Thyroid gland (tissue), 4 donors: ENCODE data around the gene LMBRD1.
A peak's percentile ranks its signal among the peaks of the same experiment; 100 is the strongest.

Experiments used
- POLR2A ChIP-seq, 2 donors: fragments of 450-650 bp; IDR thresholded peaks; one replicate each; pipeline ENCODE4 v1.6.1; 2017; ENCODE audit warnings: antibody characterized with exemption in 2 of 2, mild to moderate bottlenecking in 2 of 2, moderate library complexity in 1 of 2
- TF ChIP-seq, protein P1 (sequence below), 6 experiments: fragments of 200-600 bp in 3 of 6; fragments of 450-650 bp in 3 of 6; sonication (generic) in 3 of 6; IDR thresholded peaks; one replicate each; pipeline ENCODE4 v1.5.1; 2016 to 2019; ENCODE audit warnings: antibody characterized with exemption in 6 of 6, mild to moderate bottlenecking in 2 of 6, inconsistent platforms in 1 of 6, moderate library complexity in 1 of 6

DNA sequence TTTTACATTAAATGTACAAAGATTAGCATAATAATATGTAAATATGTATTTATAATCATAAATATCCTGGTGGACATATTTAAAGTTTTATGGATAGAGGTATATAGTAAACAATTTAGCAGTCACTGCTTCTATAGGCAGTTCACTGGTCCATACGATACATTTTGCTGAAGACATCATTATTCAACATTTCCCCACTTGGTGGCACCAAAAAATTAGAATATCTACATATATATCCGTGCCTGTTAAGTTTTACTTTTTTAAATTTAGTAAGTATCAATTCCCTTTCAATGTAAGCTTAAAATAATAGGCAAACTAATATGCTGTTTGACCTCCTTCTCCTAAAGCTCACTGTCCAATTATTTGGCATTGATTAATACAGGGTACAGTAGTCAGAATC, 64.2 kb downstream of the LMBRD1 start:
- no peak for TF ChIP-seq POLR2A (IDR thresholded peaks at IDR 0.05)
- TF ChIP-seq, protein P1, sequence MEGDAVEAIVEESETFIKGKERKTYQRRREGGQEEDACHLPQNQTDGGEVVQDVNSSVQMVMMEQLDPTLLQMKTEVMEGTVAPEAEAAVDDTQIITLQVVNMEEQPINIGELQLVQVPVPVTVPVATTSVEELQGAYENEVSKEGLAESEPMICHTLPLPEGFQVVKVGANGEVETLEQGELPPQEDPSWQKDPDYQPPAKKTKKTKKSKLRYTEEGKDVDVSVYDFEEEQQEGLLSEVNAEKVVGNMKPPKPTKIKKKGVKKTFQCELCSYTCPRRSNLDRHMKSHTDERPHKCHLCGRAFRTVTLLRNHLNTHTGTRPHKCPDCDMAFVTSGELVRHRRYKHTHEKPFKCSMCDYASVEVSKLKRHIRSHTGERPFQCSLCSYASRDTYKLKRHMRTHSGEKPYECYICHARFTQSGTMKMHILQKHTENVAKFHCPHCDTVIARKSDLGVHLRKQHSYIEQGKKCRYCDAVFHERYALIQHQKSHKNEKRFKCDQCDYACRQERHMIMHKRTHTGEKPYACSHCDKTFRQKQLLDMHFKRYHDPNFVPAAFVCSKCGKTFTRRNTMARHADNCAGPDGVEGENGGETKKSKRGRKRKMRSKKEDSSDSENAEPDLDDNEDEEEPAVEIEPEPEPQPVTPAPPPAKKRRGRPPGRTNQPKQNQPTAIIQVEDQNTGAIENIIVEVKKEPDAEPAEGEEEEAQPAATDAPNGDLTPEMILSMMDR (IDR thresholded peaks at IDR 0.05), result peak in 1 of 6 experiments; percentile 16
